ENCODE results near the gene CDKN2B-AS1. TPM values are rescaled to one million over a fixed set of nuclear protein-coding genes. Genes with fewer than 3 reads are reported as not detected.

The CDKN2B-AS1 gene
- total RNA-seq, 1 experiment from 2014 or later, result 0.24 TPM

GRCh38 chr9:22041344-22041743, 46.8 kb downstream of the CDKN2B-AS1 start (continued):
- TF ChIP-seq ZSCAN18 (CRISPR knock-in tag; IDR thresholded peaks at IDR 0.05) (no peak), TCF7 (CRISPR knock-in tag; IDR thresholded peaks at IDR 0.05; ENCODE audit: low read depth) (no peak)

- CTCF ChIA-PET, result interaction anchor here (0.8 to 1.2 kb wide), 3 partner anchors 33 to 201 kb away, joined by 3 to 6 read pairs (median 3); partner anchors contain the start of gene CDKN2B
- ATAC-seq (peak; percentile 72), DNase-seq (ENCODE audit: low spot score) (no peak)
- H3K4me3 Mint-ChIP-seq, result no peak overlapping the region
- no peak for TF ChIP-seq CREM (CRISPR knock-in tag; IDR thresholded peaks at IDR 0.05)
- no peak for TF ChIP-seq USF1 (CRISPR knock-in tag; IDR thresholded peaks at IDR 0.05)
- no peak for TF ChIP-seq NFATC4 (CRISPR knock-in tag; IDR thresholded peaks at IDR 0.05)
- TF ChIP-seq SP1 (CRISPR knock-in tag; conservative IDR thresholded peaks at IDR 0.05), result no peak
- no peak for TF ChIP-seq TP53 (CRISPR knock-in tag; IDR thresholded peaks at IDR 0.05)
- TF ChIP-seq NR2C2 (CRISPR knock-in tag; IDR thresholded peaks at IDR 0.05), result no peak
- TF ChIP-seq ZNF219 (CRISPR knock-in tag; IDR thresholded peaks at IDR 0.05; ENCODE audit: borderline replicate concordance), result no peak
- no peak for TF ChIP-seq ESRRA (CRISPR knock-in tag; IDR thresholded peaks at IDR 0.05; ENCODE audit: borderline replicate concordance)
- no peak for TF ChIP-seq OVOL2 (CRISPR knock-in tag; IDR thresholded peaks at IDR 0.05; ENCODE audit: borderline replicate concordance)
- TF ChIP-seq SMAD4 (CRISPR knock-in tag; IDR thresholded peaks at IDR 0.05), result no peak
- no peak for TF ChIP-seq SOX15 (CRISPR knock-in tag; IDR thresholded peaks at IDR 0.05)
- TF ChIP-seq GTF2I (CRISPR knock-in tag; conservative IDR thresholded peaks at IDR 0.05), result no peak
- TF ChIP-seq NFYB (CRISPR knock-in tag; conservative IDR thresholded peaks at IDR 0.05; ENCODE audit: low read depth), result no peak
- no peak for TF ChIP-seq NR1H2 (CRISPR knock-in tag; IDR thresholded peaks at IDR 0.05)
- TF ChIP-seq CTCF (IDR thresholded peaks at IDR 0.05), result no peak
- TF ChIP-seq KAT7 (CRISPR knock-in tag; IDR thresholded peaks at IDR 0.05; ENCODE audit: borderline replicate concordance), result no peak
- TF ChIP-seq GABPB1 (CRISPR knock-in tag; IDR thresholded peaks at IDR 0.05), result no peak
- TF ChIP-seq TCF7 (CRISPR knock-in tag; IDR thresholded peaks at IDR 0.05; ENCODE audit: low read depth), result no peak
- TF ChIP-seq NR3C1 (CRISPR knock-in tag; conservative IDR thresholded peaks at IDR 0.05; ENCODE audit: low read depth), result no peak
- no peaks in the 10 kb centered on the region for H3K36me3 Mint-ChIP-seq
- H3K27ac Mint-ChIP-seq, result no peak overlapping the region
- 0 out of 2 replicates have a peak, but pooled peaks cover 6% of the 10 kb centered on the region for H3K4me1 Mint-ChIP-seq
- POLR2A ChIA-PET, result no interaction called here
- H3K9me3 Mint-ChIP-seq, result no peaks in the 10 kb centered on the region
- H3K27me3 Mint-ChIP-seq (ENCODE audit: low read depth), result no peaks in the 10 kb centered on the region
Measured at GRCh38 chr9:22041775-22042174, 47.2 kb downstream of the CDKN2B-AS1 start.

GRCh38 chr9:22043928-22044327, 49.3 kb downstream of the CDKN2B-AS1 start:
- DNase-seq (ENCODE audit: low spot score), result no peak
- no peaks in the 10 kb centered on the region for H3K36me3 Mint-ChIP-seq
- 0 out of 2 replicates have a peak, but pooled peaks cover 6% of the 10 kb centered on the region for H3K4me1 Mint-ChIP-seq
- H3K27ac Mint-ChIP-seq, result no peak overlapping the region
- no peaks in the 10 kb centered on the region for H3K9me3 Mint-ChIP-seq
- ATAC-seq, result no peak
- TF ChIP-seq ZNF138 (CRISPR knock-in tag; conservative IDR thresholded peaks at IDR 0.05) (no peak), CREM (CRISPR knock-in tag; IDR thresholded peaks at IDR 0.05) (no peak), EMX1 (CRISPR knock-in tag; IDR thresholded peaks at IDR 0.05) (no peak), CDX4 (CRISPR knock-in tag; IDR thresholded peaks at IDR 0.05; ENCODE audit: borderline replicate concordance) (no peak)
- no peak overlapping the region for H3K4me3 Mint-ChIP-seq
- ChIA-PET CTCF (interaction anchor here (1.0 kb wide), 1 partner anchor 75 kb away, joined by 3 read pairs; no protein-coding TSS in a partner anchor), POLR2A (no interaction called here)
- no peaks in the 10 kb centered on the region for H3K27me3 Mint-ChIP-seq (ENCODE audit: low read depth)
